GM18868 (cell line): ENCODE measurements around the gene DISP3.

Experiments used
- ATAC-seq: cut with Tn5 transposase; IDR thresholded peaks from one replicate; pipeline ENCODE4 v1.9.1; 2021; ENCODE audit warnings: mild to moderate bottlenecking, moderate library complexity; ENCODE audit not compliant: unreplicated experiment

The DISP3 gene

DNA sequence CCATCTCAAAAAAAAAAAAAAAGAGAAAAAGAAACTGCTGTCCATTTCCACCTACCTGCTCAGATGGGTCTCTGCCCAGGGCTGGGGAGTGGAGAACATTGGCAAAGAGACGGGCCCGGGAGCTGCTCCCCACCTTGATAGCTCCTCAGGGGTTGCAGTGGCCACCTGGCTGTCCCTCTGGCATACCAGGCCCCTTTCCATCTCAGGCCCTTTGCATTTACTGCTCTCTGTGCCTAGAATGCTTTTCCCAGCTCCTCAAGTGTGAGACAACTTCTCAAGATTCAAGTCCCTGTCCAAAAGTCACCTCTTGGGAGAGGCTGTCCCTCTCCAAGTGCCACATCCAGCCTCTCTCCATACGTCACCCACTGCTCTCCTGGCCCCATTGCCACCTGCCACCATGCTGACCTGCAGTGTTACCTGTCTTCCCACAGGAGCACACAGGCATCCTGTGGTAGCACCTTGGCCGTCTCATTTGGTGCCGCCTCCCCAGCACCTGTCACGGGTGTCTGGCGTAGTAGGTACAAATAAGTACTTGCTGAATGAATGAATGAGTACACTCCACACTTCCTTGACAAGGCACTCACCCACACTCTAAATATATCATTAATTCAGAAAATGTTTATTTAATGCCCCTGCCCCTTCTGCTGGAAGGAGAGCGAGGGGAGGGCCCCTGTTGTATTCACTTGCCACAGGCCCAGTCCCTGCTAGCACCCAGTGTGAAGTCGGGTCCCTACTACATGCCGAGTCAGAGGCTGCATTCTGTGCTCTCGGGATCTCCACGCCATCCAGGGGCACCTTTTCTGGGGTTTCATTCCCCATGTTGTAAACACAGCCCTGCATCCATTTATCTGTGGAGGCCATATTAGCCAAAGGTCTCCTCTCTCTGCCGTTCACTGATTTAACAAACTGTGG lies 48.8 kb downstream of the DISP3 start:
- ATAC-seq, result no peak

GRCh38 chr1:11528611-11529261 lies 49.8 kb downstream of the DISP3 start:
- ATAC-seq, result no peak

- ATAC-seq, result no peak
Measured at GRCh38 chr1:11529330-11529729, 50.4 kb downstream of the DISP3 start.

DNA sequence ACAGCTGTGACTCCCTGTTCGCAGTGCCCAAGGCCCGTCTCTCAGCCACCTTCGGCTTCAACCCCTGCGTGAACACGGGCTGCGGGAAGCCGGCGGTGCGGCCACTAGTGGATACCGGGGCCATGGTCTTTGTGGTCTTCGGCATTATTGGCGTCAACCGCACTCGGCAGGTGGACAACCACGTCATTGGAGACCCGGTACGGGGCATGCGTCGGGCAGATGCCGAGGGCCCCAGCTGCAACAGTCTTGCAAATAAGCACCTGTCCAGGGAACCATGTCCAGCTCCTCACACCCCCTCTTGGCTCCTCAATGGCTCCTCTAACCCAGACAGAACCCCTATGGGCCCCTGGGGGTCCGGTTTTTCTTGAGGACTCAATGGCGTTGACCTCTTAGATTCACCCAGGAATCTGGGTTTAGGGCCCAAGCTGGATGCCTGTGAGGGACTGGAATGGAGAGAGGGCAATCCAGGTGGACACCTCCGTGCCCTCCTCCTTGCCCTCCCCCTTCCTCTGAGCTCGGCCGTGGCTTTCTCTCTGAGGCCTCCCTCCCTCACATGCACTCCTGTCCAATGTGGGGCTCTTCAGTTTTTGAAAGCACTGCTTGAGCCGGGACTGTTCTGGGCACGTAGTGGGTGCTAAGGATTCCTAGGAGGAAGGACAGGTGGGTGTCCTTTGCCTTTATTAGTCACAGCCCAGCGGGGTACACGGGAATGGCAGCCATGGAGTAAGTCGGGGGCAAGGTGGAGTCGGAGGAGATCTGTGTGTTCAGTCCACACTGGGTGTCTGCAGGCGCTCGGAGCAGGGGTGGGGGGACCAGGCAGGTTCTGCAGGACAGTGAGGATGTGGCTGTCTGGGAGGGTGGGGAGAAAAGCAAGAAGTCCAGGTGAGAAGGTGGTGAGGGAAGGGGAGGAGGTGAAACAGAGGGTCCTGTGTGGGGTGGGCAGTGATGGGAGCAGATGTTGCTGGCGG lies 51.1 kb downstream of the DISP3 start:
- no peak for ATAC-seq

- no peak for ATAC-seq
Measured at GRCh38 chr1:11530731-11531311, 51.9 kb downstream of the DISP3 start.

GRCh38 chr1:11531314-11531870 lies 52.4 kb downstream of the DISP3 start:
- ATAC-seq, result no peak

GRCh38 chr1:11531943-11532342 lies 53.0 kb downstream of the DISP3 start:
- ATAC-seq, result no peak

DNA sequence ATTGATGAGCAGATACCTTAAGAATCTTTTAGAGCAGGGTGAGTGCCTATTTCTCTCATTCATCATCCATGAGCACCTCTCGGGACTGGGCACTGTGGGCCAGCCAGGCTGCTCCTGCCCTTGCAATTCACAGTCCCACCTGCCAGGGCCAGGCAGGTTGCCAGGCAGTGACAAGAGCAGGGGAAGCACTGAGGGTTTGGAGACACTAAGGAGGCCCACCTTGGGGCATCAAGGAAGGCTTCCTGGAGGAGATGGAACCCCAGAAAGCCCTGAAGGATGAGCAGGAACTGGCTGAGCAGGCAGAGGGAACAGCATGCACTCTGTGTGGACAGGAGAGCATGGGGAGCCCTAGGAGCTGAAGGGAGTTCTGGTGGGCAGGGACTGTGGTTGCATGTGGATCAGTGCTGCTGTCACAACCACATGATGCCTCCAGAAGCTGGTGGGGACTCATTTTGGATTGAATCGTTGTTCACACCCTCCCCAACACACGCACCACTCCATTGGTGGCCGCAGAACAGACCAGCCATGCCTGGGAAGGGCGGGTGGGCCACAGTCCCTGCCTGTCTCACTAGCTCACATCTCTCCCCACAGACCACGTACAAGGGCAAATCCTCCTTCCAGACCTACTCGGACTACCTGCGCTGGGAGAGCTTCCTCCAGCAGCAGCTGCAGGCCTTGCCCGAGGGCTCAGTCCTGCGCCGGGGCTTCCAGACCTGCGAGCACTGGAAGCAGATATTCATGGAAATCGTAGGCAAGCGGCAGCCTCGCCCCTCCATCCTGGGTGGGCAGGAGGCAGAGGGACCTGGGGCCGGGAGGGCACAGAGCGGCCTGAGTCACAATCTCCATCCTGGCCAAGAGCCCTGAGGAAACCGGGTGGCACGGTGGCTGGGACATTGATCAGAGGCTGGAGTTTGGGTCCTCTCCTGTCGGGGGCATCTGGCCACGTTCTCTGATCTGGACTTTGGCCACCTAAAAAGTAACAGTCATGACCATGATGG lies 55.1 kb downstream of the DISP3 start:
- ATAC-seq, result no peak

GRCh38 chr1:11534846-11535245 lies 55.9 kb downstream of the DISP3 start:
- no peak for ATAC-seq

GRCh38 chr1:11535316-11535715 lies 56.4 kb downstream of the DISP3 start:
- no peak for ATAC-seq

- ATAC-seq, result no peak
Measured at GRCh38 chr1:11535761-11536572, 57.0 kb downstream of the DISP3 start.

DNA sequence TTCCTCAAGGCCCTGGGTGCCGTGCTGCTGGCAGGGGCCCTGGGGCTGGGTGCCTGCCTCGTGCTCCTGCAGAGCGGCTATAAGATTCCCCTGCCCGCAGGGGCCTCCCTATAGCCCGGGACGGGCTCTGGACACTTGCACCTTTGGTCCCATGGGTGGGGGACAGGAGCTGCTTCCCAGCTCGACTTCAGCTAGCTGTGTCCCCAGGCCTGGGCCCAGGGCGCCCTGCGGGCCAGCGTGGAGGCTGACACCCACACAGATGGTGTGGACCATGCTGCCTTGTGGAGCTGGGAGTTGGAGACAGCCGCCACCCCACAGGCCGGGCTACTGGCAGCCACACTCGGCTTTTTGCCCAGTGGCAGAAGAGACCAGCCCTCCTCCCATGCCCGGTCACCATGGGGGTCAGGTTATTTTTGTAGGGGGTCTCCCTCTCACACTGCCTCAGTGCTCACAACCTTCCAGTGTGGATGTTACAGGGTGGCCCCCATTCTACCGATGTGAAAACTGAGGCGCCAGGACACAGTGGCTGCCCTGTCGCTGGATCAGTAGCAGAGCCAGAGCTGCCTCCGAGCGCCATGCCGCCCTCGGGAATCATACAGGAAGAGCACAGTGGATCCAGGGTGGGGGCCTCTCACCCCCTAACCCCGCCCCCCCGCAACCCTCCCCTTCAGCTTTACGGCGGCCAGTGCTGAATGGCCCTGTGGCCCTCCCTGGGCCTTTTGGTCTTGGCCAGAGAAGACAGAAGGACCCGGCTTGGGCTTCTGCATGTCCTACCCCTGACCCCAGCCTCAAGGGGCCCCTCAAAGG lies 57.8 kb downstream of the DISP3 start:
- ATAC-seq, result no peak

- ATAC-seq, result no peak
Measured at GRCh38 chr1:11537380-11537764, 58.4 kb downstream of the DISP3 start.

- no peak for ATAC-seq
Measured at GRCh38 chr1:11537854-11538591, 59.1 kb downstream of the DISP3 start.

GRCh38 chr1:11538886-11539285 lies 59.9 kb downstream of the DISP3 start:
- ATAC-seq, result no peak

DNA sequence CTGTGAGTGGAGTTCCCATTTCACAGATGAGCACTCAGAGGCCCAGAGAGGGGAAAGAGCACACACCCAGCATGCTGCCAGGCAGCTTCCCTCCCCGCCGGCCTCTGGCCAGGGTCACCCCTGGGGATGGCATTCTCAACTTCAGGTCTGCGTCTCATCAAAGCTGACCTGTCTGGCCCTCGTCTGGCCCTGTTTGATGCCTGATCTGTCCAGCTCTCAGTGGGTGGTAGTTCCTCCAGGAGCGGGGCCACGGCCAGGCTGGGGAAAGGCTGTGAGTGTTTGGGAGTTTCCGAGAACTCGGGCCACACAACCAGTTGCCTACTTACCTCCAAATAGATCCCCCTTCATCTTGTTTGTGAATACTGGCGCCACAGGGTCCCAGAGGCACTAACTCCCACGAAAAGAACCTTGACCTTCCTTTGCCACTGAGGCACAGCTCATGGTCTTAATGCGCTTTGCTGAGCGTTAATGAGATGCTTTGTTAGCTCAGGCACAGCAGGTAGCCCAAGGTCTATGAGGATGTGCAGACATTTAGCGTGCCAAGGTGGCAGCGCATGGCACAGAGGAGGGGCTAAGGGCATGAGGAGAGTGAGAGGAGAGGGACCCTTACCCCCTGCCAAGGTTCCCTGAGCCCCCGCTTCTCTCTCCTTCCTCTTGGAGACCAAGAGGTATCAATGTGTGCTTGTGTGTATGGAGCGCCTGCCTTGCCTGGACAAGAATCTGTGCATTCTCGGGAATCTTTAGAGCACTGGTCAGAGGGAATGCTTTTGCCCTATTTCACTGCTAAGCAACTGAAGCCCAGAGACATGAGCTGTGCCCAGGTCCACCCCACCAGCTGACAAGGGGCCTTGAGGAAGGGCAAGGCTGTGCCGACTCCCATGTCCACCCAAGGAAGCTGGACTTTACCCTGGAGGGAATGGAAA lies 61.2 kb downstream of the DISP3 start:
- no peak for ATAC-seq
